Eye (tissue), 1 donor: ENCODE data around the gene PDE4D.
"Not testable (repeated sequence)": the region's sequence is repeated elsewhere in the genome, so short reads cannot be mapped to it uniquely, and the experiment has no call there.

Source experiments
- DNase-seq: peaks from one replicate; pipeline ENCODE4 v3.0.0-alpha.2; 2015

PDE4D gene

GRCh38 chr5:59496524-59497134, 396.9 kb downstream of the PDE4D start:
- no peak for DNase-seq

DNA sequence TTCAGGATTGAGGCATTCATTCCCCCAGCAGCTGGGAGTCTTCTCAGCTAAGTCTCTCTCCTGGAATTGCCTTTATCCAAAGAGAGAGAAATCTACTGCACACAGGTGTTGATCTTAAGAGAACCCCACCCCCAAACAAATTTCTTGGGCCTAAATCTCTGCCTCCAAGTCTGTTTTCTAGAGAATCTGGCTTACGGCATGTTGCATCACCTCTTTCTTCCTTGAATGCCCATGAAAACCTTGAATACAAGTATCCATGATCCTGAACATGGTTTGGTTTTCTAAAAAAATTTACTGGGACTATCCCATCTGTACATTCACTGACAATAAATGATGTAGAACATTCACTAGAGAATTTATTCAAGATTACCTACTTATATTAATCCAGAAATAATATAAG, 401.6 kb downstream of the PDE4D start:
- DNase-seq, result no peak

GRCh38 chr5:59489551-59489950, 404.0 kb downstream of the PDE4D start:
- DNase-seq, result no peak

GRCh38 chr5:59487772-59488729, 405.5 kb downstream of the PDE4D start:
- DNase-seq, result no peak

- DNase-seq, result no peak
Observed at GRCh38 chr5:59487068-59487686, 406.3 kb downstream of the PDE4D start.

DNA sequence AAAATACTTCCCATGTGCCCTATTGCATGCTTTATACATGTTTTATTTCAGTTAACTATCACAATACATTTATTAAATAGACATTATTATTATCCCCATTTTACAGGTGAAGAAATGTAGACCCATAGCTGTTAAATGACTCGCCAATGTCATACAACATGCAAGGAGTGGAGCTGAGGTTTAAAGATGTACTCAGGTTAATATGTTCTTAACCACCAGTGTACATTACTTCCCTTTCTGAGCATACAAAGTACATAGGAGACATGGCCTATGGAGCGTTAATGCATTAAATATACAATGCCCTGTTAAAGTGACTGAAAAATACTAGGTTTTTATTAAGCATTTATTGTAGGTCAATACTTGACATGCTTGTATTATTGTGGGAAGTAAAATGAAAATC, 407.0 kb downstream of the PDE4D start:
- DNase-seq, result no peak

- DNase-seq, result peak; percentile 81
Observed at GRCh38 chr5:59485629-59486439, 407.7 kb downstream of the PDE4D start.

DNA sequence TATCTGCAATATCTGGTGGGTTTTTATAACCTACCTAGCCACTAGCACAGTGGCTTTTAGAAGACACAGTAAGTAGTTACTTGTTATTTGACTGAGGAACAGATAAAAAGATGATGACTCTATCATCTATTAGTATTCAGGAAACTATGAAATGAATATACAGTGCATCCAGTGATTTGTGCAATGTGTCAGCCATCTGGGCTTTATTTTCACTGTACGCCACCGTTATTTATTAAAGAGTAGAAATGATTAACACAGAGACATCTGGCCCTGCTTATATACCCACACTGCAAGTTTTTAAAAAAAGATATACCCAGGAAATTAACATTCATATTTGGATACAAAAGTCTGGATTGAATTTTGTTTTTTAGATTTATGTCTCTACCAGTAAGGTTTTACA, 408.4 kb downstream of the PDE4D start:
- DNase-seq, result peak; percentile 51

DNA sequence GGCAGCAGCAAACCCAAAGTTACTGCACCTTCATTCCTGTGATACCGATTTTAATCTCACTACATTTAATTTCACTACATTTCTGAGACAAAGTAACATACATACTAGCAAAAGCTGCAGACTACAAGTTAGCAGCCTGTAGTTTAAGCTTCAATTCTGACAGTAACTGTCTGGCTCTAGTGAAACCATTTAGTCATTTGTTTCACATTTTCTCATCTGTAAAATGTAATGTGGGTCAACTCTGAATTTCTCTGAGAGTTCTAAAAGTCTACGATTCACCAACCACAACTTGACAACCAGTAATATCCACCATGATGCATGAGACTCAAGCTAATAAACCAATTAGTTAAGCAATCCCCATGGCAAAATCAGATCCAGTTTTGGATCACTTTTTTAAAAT, 408.9 kb downstream of the PDE4D start:
- no peak for DNase-seq

- no peak for DNase-seq
Observed at GRCh38 chr5:59483971-59484472, 409.5 kb downstream of the PDE4D start.

GRCh38 chr5:59479086-59479485, 414.4 kb downstream of the PDE4D start:
- DNase-seq, result no peak

DNA sequence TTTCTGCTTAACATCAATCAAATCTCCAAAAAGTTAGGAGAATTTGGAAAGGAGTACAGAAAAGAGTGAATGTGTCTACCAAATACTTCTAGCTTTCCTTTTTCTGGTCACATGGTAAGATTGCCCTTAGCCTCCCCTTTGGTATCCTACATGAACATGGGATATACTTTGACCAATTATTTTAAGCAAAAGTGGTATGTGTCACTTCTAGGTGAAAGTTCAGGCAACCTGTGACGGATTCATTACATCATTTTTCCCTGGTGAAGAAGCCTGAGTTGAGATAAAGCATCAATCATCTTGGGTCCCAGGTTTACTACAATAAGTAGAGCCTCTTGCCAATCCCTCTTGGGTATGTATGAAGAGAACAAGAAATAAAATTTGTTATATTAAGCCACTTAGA, 419.2 kb downstream of the PDE4D start:
- no peak for DNase-seq

- peak; percentile 65 for DNase-seq
Observed at GRCh38 chr5:59473611-59474010, 419.9 kb downstream of the PDE4D start.

GRCh38 chr5:59471463-59471862, 422.1 kb downstream of the PDE4D start:
- no peak for DNase-seq

GRCh38 chr5:59467969-59468368, 425.6 kb downstream of the PDE4D start:
- DNase-seq, result no peak

DNA sequence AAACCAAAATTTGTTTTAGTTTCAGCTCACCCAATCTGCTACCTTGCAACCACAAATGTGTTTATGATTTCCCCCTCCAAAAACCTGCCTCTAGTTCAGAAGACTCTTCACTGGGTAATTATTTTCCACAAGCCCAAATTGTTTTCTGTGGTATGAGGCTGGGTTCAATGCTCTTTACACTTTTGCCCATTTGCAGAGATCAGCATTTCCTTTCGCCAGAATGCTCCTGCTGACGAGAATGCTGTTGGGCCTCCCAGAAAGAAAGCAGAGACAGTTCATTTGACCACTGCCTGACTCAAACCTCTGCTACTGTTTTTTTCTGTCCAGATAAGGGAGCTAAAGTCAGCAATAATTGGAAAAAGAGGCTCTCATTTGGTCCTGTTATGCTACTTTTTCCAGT, 427.3 kb downstream of the PDE4D start:
- DNase-seq, result no peak

- DNase-seq, result no peak
Observed at GRCh38 chr5:59464969-59465368, 428.6 kb downstream of the PDE4D start.

DNA sequence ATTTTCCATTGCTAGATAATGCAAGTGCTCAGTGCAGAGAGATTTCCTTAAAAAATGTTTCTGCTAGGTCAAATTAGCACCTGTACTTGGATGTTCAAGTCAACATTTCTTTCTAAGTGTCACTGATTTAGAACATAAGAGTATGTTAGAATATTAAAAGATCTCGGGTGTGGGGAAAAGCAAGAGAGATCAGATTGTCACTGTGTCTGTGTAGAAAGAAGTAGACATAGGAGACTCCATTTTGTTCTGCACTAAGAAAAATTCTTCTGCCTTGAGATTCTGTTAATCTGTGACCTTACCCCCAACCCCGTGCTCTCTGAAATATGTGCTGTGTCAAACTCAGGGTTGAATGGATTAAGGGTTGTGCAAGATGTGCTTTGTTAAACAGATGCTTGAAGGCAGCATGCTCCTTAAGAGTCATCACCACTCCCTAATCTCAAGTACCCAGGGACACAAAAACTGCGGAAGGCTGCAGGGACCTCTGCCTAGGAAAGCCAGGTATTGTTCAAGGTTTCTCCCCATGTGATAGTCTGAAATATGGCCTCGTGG, 429.8 kb downstream of the PDE4D start:
- not testable (repeated sequence) for DNase-seq

GRCh38 chr5:59462956-59463355, 430.6 kb downstream of the PDE4D start:
- DNase-seq, result no peak

- peak; percentile 57 for DNase-seq
Observed at GRCh38 chr5:59460368-59461153, 433.0 kb downstream of the PDE4D start.

DNA sequence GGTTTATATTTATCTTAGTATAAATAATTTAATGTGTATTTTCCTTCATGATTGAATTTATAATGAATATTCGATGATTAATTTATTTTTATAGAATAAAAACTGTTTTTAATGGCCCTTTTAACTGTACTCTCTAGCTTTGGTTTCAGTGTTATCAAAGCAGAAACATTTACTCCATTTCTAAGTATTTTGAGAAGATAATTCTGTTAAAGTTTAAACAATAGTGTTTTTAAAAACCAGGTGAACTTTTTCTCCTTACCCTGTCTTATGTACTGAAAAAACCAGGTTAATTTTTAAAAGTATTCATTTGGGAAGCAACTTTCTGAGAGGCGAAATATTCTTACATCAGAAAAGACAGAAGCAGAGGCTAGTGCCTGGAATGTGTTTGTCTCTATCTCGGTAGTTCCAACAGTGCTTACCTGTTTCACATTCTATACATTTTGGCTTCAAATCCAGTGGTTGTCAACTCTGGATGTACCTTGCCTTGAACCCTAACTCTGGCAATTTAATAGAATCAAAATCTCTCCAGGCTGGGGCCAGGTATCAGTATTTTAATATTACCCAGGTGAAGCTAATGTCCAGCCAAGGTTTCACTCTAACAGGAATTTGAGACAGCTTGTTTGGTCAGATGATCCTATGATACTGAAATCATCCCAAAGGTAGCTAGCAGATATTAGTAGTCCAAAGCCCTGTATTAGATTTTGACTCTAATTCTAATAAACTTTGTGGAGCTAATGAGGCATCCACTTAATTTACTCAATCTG, 434.4 kb downstream of the PDE4D start:
- no peak for DNase-seq
